ENCODE results near the gene JAK3. TPM values are rescaled to one million over a fixed set of nuclear protein-coding genes. Genes with fewer than 3 reads are reported as not detected.

Gene JAK3
- total RNA-seq, 3 donors from 2014 or later: 181 to 220 (median 189) TPM

GRCh38 chr19:17835182-17836006 lies 12.4 kb downstream of the JAK3 start:
- ATAC-seq (no peak), DNase-seq (no peak)
- Mint-ChIP-seq H3K36me3 (ENCODE audit: insufficient read depth) (peaks cover 53% of the 10 kb centered on the region), H3K4me1 (ENCODE audit: low read depth) (peaks cover 15% of the 10 kb centered on the region), H3K9me3 (no peaks in the 10 kb centered on the region), H3K4me3 (no peak overlapping the region), H3K27me3 (ENCODE audit: low read depth) (no peaks in the 10 kb centered on the region)

- Mint-ChIP-seq H3K27me3 (ENCODE audit: low read depth) (no peaks in the 10 kb centered on the region), H3K9me3 (no peaks in the 10 kb centered on the region), H3K36me3 (ENCODE audit: insufficient read depth) (peaks cover 52% of the 10 kb centered on the region), H3K4me1 (ENCODE audit: low read depth) (peaks cover 15% of the 10 kb centered on the region), H3K4me3 (no peak overlapping the region)
- no peak for ATAC-seq
- no peak for DNase-seq
Observed at GRCh38 chr19:17834350-17835181, 13.2 kb downstream of the JAK3 start.

DNA sequence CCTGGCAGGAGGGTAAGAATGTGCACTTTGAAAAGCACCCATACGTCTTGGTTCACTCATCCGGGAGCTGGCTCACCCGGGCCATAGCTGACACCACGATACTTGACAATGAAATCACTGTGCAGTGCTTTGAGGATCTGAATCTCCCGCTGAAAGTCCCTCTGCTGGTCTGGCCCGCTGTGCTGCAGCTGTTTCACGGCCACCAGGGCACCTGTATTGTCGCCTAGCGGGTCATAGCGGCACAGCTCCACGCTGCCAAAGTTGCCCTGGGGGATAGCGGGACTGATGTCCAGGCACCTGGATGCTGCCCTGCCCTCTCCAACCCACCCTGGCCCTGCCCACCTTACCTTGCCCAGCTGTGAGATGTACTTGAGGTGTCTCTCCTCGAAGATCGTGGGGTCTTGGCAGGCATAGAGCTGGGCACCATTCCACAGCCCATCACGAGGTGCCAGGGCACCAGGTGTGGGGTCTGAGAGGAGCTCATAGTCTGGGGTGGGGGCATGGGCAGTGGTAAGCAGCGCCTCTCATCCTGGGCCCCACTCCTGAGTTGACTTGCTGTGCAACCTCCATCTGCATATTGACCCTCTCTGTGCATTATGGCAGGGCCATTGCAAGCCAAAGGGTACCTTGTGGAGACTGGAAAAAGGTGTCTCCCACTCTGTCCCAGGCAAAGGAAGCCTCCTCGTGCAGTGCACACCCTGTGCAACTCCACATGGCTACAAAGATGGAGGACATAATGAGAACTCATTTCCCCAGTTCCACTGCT lies 15.2 kb downstream of the JAK3 start:
- H3K9me3 Mint-ChIP-seq: no peaks in the 10 kb centered on the region
- H3K4me3 Mint-ChIP-seq: no peak overlapping the region
- H3K36me3 Mint-ChIP-seq (ENCODE audit: insufficient read depth): peaks cover 48% of the 10 kb centered on the region
- no peak for DNase-seq
- peaks cover 12% of the 10 kb centered on the region for H3K4me1 Mint-ChIP-seq (ENCODE audit: low read depth)
- no peaks in the 10 kb centered on the region for H3K27me3 Mint-ChIP-seq (ENCODE audit: low read depth)
- no peak for ATAC-seq

- no peaks in the 10 kb centered on the region for H3K9me3 Mint-ChIP-seq
- DNase-seq: no peak
- no peak overlapping the region for H3K4me3 Mint-ChIP-seq
- no peak for ATAC-seq
- H3K4me1 Mint-ChIP-seq (ENCODE audit: low read depth): peaks cover 9% of the 10 kb centered on the region
- H3K36me3 Mint-ChIP-seq (ENCODE audit: insufficient read depth): peaks cover 47% of the 10 kb centered on the region
- H3K27me3 Mint-ChIP-seq (ENCODE audit: low read depth): no peaks in the 10 kb centered on the region
Observed at GRCh38 chr19:17831419-17831888, 16.3 kb downstream of the JAK3 start.

DNA sequence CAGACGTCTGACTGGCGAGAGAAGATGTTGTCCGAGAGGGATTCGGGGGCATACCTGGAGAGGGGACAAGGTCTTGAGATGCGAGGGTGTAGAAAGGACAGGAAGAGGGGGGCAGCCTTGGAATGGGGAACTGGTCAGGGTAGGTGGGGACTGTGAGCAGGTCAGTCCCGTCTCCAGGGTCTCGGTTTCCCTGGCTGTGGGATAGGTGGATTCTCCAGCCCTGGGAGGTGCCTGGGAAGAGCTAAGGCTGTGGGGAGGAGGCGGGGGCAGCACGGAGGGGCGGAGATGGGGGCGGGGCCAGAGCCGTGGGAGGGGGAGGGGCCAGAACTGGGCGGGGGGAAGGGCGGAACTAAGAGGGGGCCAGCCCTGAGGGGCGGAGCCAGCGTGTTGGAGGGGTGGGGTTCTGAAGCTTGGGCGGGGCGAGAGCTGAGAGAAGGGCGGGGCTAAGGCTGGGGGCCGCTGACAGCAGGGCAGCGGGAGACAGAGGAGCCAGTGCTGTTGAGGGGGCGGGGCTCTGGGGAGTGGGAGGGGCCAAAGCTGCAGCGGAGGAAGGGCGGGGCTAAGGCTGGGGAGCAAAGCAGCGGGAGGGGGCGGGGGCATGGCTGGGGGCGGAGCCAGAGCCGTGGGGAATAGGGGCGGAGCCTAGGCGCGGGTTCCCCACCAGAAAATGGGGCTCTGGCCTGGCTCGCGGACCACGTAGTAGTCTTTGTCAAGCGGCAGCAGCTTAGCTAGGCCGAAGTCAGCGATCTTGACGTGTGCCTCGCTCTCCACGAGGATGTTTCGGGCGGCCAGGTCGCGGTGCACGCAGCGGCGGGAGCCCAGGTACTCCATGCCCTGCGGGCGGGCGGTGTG lies 17.0 kb downstream of the JAK3 start:
- ATAC-seq: peak; percentile 84 to 88
- peaks cover 46% of the 10 kb centered on the region for H3K36me3 Mint-ChIP-seq (ENCODE audit: insufficient read depth)

GRCh38 chr19:17829855-17830566 lies 17.8 kb downstream of the JAK3 start:
- Mint-ChIP-seq H3K36me3 (ENCODE audit: insufficient read depth) (peaks cover 41% of the 10 kb centered on the region), H3K4me1 (ENCODE audit: low read depth) (no peaks in the 10 kb centered on the region), H3K4me3 (no peak overlapping the region), H3K27me3 (ENCODE audit: low read depth) (no peaks in the 10 kb centered on the region), H3K9me3 (no peaks in the 10 kb centered on the region)
- DNase-seq: no peak
- ATAC-seq: no peak

More for the DNA sequence above, 17.0 kb downstream of the JAK3 start:
- no peaks in the 10 kb centered on the region for H3K9me3 Mint-ChIP-seq
- DNase-seq: no peak
- H3K4me3 Mint-ChIP-seq: no peak overlapping the region
- peaks cover 4% of the 10 kb centered on the region for H3K4me1 Mint-ChIP-seq (ENCODE audit: low read depth)
- no peaks in the 10 kb centered on the region for H3K27me3 Mint-ChIP-seq (ENCODE audit: low read depth)

DNA sequence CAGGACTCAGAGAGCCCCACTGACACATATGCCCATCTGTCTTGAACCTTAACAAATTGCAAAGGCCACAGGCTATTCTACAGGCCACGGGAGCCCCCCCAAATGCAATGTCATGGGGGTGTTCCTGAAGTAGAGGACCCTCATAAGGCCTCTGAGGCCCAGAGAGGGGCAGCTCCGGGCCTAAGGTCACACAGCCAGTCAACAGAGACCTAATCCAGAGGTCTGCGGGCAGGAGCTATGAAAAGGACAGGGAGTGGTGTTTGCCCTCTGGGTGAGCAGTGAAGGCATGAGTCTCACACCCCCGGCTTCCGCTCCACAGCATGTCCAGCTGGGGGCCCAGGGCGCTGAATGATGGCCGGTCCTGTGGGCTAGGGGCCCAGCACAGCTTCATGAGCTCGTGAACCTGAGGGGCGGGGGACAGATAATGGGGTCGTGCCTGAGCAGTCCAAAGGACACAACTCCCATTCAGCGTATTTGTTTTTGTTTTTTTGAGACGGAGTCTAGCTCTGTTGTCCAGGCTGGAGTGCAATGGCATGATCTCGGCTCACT lies 21.2 kb downstream of the JAK3 start:
- H3K36me3 Mint-ChIP-seq (ENCODE audit: insufficient read depth): peaks cover 24% of the 10 kb centered on the region
- no peak for DNase-seq
- H3K27me3 Mint-ChIP-seq (ENCODE audit: low read depth): no peaks in the 10 kb centered on the region
- no peak overlapping the region for H3K4me3 Mint-ChIP-seq
- no peaks in the 10 kb centered on the region for H3K9me3 Mint-ChIP-seq
- no peak for ATAC-seq
- H3K4me1 Mint-ChIP-seq (ENCODE audit: low read depth): no peaks in the 10 kb centered on the region

- Mint-ChIP-seq H3K27me3 (ENCODE audit: low read depth) (no peaks in the 10 kb centered on the region), H3K36me3 (ENCODE audit: insufficient read depth) (peaks cover 13% of the 10 kb centered on the region), H3K9me3 (no peaks in the 10 kb centered on the region)
Observed at GRCh38 chr19:17824339-17824738, 23.4 kb downstream of the JAK3 start.

DNA sequence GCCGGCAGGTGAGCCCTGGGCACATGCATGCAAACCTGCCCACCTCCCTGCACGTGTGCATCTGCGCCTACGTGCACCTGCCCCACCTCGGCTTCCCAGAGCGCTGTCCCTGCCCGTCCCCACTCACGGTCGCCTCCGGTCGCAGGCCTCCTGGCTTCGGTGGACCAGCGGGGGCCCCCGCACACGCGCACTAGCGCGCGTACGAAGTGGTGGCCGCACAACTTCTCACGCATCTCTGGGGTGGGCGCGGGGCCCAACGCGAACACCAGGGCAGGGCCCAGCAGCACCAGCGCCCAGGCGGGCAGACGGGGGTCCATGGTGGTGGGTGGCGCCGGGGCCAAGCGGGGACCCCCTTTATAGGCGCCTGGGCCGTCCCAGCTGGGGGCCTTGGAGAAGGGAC lies 26.6 kb downstream of the JAK3 start, which contains the start of gene INSL3:
TSS of gene INSL3 (minus strand) at position 330 of the 400 bp plus-strand sequence. CDS start at position 317, 13 bp downstream.
- ATAC-seq: peak in 1 of 2 donors; percentile 32

More at GRCh38 chr19:17824339-17824738, 23.4 kb downstream of the JAK3 start:
- ATAC-seq (no peak), DNase-seq (no peak)
- Mint-ChIP-seq H3K4me3 (no peak overlapping the region), H3K4me1 (ENCODE audit: low read depth) (no peaks in the 10 kb centered on the region)

GRCh38 chr19:17817668-17818363 lies 30.0 kb downstream of the JAK3 start:
- DNase-seq (no peak), ATAC-seq (no peak)
- Mint-ChIP-seq H3K36me3 (ENCODE audit: insufficient read depth) (peaks cover 2% of the 10 kb centered on the region), H3K9me3 (no peaks in the 10 kb centered on the region), H3K4me3 (no peak overlapping the region), H3K4me1 (ENCODE audit: low read depth) (no peaks in the 10 kb centered on the region), H3K27me3 (ENCODE audit: low read depth) (no peaks in the 10 kb centered on the region)

More for the DNA sequence above, 26.6 kb downstream of the JAK3 start, which contains the start of gene INSL3:
- Mint-ChIP-seq H3K27me3 (ENCODE audit: low read depth) (no peaks in the 10 kb centered on the region), H3K9me3 (no peaks in the 10 kb centered on the region), H3K4me3 (no peak within 1 kb of the TSS), H3K36me3 (ENCODE audit: insufficient read depth) (peaks cover 5% of the 10 kb centered on the region), H3K4me1 (ENCODE audit: low read depth) (no peaks in the 10 kb centered on the region)
- DNase-seq: no peak

- Mint-ChIP-seq H3K4me1 (ENCODE audit: low read depth) (peaks cover 6% of the 10 kb centered on the region), H3K27me3 (ENCODE audit: low read depth) (no peaks in the 10 kb centered on the region), H3K36me3 (ENCODE audit: insufficient read depth) (peaks cover 2% of the 10 kb centered on the region), H3K9me3 (no peaks in the 10 kb centered on the region), H3K4me3 (no peak overlapping the region)
- DNase-seq (no peak), ATAC-seq (no peak)
Observed at GRCh38 chr19:17812099-17812498, 35.7 kb downstream of the JAK3 start.

GRCh38 chr19:17811681-17812080 lies 36.1 kb downstream of the JAK3 start:
- Mint-ChIP-seq H3K27me3 (ENCODE audit: low read depth) (no peaks in the 10 kb centered on the region), H3K4me3 (no peak overlapping the region), H3K9me3 (no peaks in the 10 kb centered on the region), H3K4me1 (ENCODE audit: low read depth) (peaks cover 6% of the 10 kb centered on the region), H3K36me3 (ENCODE audit: insufficient read depth) (peaks cover 2% of the 10 kb centered on the region)
- ATAC-seq (no peak), DNase-seq (no peak)

Measured in activated T-cell treated with anti-CD3 and anti-CD28 coated beads, Interleukin-2, amount 50 U/mL, for 4 hours (primary cell).